ENCODE results near the gene CALML3.

The CALML3 gene

GRCh38 chr10:5508161-5508604, 16.6 kb upstream of the CALML3 start:
- DNase-seq: no peak

- no peak for DNase-seq
Measured at GRCh38 chr10:5508786-5509185, 16.0 kb upstream of the CALML3 start.

- DNase-seq: no peak
Measured at GRCh38 chr10:5509236-5509635, 15.5 kb upstream of the CALML3 start.

- no peak for DNase-seq
Measured at GRCh38 chr10:5509691-5510090, 15.1 kb upstream of the CALML3 start.

- no peak for DNase-seq
Measured at GRCh38 chr10:5510281-5511072, 14.3 kb upstream of the CALML3 start.

GRCh38 chr10:5511231-5511884, 13.4 kb upstream of the CALML3 start:
- no peak for DNase-seq

GRCh38 chr10:5511885-5512280, 12.9 kb upstream of the CALML3 start:
- DNase-seq: no peak

- DNase-seq: no peak
Measured at GRCh38 chr10:5512331-5512730, 12.4 kb upstream of the CALML3 start.

- peak; percentile 9 for DNase-seq
Measured at GRCh38 chr10:5512881-5513612, 11.7 kb upstream of the CALML3 start.

GRCh38 chr10:5514226-5514850, 10.4 kb upstream of the CALML3 start:
- DNase-seq: no peak

GRCh38 chr10:5515948-5516761, 8.6 kb upstream of the CALML3 start:
- no peak for DNase-seq

- no peak for DNase-seq
Measured at GRCh38 chr10:5517546-5517945, 7.2 kb upstream of the CALML3 start.

- DNase-seq: no peak
Measured at GRCh38 chr10:5518143-5518542, 6.6 kb upstream of the CALML3 start.

- DNase-seq: no peak
Measured at GRCh38 chr10:5519054-5519453, 5.7 kb upstream of the CALML3 start.

GRCh38 chr10:5522913-5523560, 1.7 kb upstream of the CALML3 start:
- DNase-seq: no peak

- no peak for DNase-seq
Measured at GRCh38 chr10:5523796-5524574, 776 bp upstream of the CALML3 start.

GRCh38 chr10:5525561-5526341, 990 bp downstream of the CALML3 start:
- no peak for DNase-seq

- no peak for DNase-seq
Measured at GRCh38 chr10:5526691-5527331, 2.0 kb downstream of the CALML3 start.

GRCh38 chr10:5527332-5528200, 2.8 kb downstream of the CALML3 start:
- no peak for DNase-seq
